AG04450 (cell line): Measurements from ENCODE around the gene SPARC. TPM values are rescaled to one million over a fixed set of nuclear protein-coding genes. Genes with fewer than 3 reads are reported as not detected.

Source experiments
- CTCF ChIA-PET: fragments of 300-600, 350-600 bp; formaldehyde crosslinking; extraction: SDS; loops from one replicate; lab custom pipeline; 2022; ENCODE audit warnings: antibody characterized with exemption, inconsistent platforms; lab: Charles Lee
- POLR2A ChIA-PET: fragments of 350-600 bp; formaldehyde crosslinking; extraction: SDS; loops from one replicate; lab custom pipeline; 2021; ENCODE audit warnings: antibody characterized with exemption, inconsistent platforms; lab: Yijun Ruan, JAX
- DNase-seq: peaks from one replicate; pipeline ENCODE4 v3.0.0-alpha.2; 2011; ENCODE audit warnings: low read depth, low spot score
- H3K27ac ChIP-seq: one replicate; pipeline ENCODE4 v1.5.1; 2012; ENCODE audit warnings: low read depth, low read length, control low read depth
- H3K27me3 ChIP-seq: one replicate; pipeline ENCODE4 v1.6.0; 2012; ENCODE audit warnings: low read length; ENCODE audit not compliant: control insufficient read depth, insufficient read depth
- H3K4me3 ChIP-seq: 2 replicates; pipeline ENCODE4 v1.5.1; 2011; ENCODE audit warnings: mild to moderate bottlenecking, low read depth, low read length, control low read depth
- H3K9me3 ChIP-seq: 2 replicates; pipeline ENCODE4 v1.5.1; 2012; ENCODE audit warnings: low read length; ENCODE audit not compliant: control insufficient read depth, insufficient read depth
- CTCF ChIP-seq: IDR thresholded peaks from 2 replicates; pipeline ENCODE4 v1.5.1; 2011; ENCODE audit warnings: low read depth, low read length, control low read depth, inconsistent platforms
- polyA plus RNA-seq: library from polyadenylated mRNA; depleted of rRNA; stranded (reverse); fragments of >200 nt; gene quantifications from 2 replicates; pipeline ENCODE4 v1.2.3, GENCODE V29; 2011

Gene SPARC
- polyA plus RNA-seq, 1 experiment, result 5,773 TPM

GRCh38 chr5:151633892-151634291, 52.8 kb downstream of the SPARC start:
- TF ChIP-seq CTCF, result no peak
- no peak overlapping the region for H3K4me3 ChIP-seq
- H3K9me3 ChIP-seq, result no peaks in the 10 kb centered on the region
- no peak for DNase-seq
- ChIA-PET POLR2A (no interaction called here), CTCF (interaction anchor here (0.8 kb wide), 2 partner anchors 19 to 395 kb away, joined by 3 read pairs; no protein-coding TSS in a partner anchor)
- H3K27me3 ChIP-seq, result peaks cover 13% of the 10 kb centered on the region
- no peak overlapping the region for H3K27ac ChIP-seq

GRCh38 chr5:151632941-151633340, 53.8 kb downstream of the SPARC start:
- Histone ChIP-seq H3K27me3 (peaks cover 10% of the 10 kb centered on the region), H3K9me3 (no peaks in the 10 kb centered on the region), H3K27ac (no peak overlapping the region), H3K4me3 (no peak overlapping the region)
- no peak for DNase-seq
- TF ChIP-seq CTCF, result no peak
- POLR2A ChIA-PET, result no interaction called here
- CTCF ChIA-PET, result interaction anchor here (0.8 kb wide), 1 partner anchor 394 kb away, joined by 3 read pairs; no protein-coding TSS in a partner anchor

- no peak for TF ChIP-seq CTCF
- CTCF ChIA-PET, result no interaction called here
These were observed 54.2 kb downstream of the SPARC start for GRCh38 chr5:151632524-151632923.

GRCh38 chr5:151631941-151632340, 54.8 kb downstream of the SPARC start:
- no peak overlapping the region for H3K4me3 ChIP-seq
- peaks cover 11% of the 10 kb centered on the region for H3K27me3 ChIP-seq
- ChIA-PET CTCF (no interaction called here), POLR2A (no interaction called here)
- TF ChIP-seq CTCF, result no peak
- no peak for DNase-seq
- H3K9me3 ChIP-seq, result no peaks in the 10 kb centered on the region
- no peak overlapping the region for H3K27ac ChIP-seq

More at GRCh38 chr5:151632524-151632923, 54.2 kb downstream of the SPARC start:
- POLR2A ChIA-PET, result no interaction called here
- H3K9me3 ChIP-seq, result no peaks in the 10 kb centered on the region
- H3K4me3 ChIP-seq, result no peak overlapping the region
- no peak overlapping the region for H3K27ac ChIP-seq
- peaks cover 10% of the 10 kb centered on the region for H3K27me3 ChIP-seq
- DNase-seq, result no peak

GRCh38 chr5:151630088-151630487, 56.6 kb downstream of the SPARC start:
- DNase-seq, result no peak
- no peak for TF ChIP-seq CTCF
- no peaks in the 10 kb centered on the region for H3K9me3 ChIP-seq
- ChIA-PET CTCF (interaction anchor here (3.8 kb wide), 1 partner anchor 22 kb away, joined by 16 read pairs; no protein-coding TSS in a partner anchor), POLR2A (no interaction called here)
- no peak overlapping the region for H3K4me3 ChIP-seq
- no peak overlapping the region for H3K27ac ChIP-seq
- H3K27me3 ChIP-seq, result peaks cover 7% of the 10 kb centered on the region
